ENCODE measurements around the gene GLB1L2.

DNA sequence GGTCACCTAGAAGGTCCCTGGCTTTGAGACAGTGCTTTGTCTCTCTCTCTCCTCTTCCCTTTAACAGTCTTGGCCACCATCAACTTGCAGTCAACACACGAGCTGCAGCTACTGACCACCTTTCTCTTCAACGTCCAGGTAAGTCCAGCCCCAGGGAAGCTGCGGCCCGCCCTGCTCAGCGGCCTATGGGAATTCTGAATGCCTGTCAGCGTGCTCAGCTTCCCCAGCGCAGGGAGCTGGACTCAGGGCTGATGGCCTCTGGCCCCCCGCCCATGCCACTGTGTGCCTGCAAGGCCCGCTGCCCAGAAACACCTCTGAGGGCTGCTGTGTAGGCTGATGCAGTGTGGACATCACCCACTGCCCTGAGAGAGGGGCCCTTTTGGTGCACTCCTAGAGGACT lies 32.5 kb downstream of the GLB1L2 start:
- TF ChIP-seq, protein P1, sequence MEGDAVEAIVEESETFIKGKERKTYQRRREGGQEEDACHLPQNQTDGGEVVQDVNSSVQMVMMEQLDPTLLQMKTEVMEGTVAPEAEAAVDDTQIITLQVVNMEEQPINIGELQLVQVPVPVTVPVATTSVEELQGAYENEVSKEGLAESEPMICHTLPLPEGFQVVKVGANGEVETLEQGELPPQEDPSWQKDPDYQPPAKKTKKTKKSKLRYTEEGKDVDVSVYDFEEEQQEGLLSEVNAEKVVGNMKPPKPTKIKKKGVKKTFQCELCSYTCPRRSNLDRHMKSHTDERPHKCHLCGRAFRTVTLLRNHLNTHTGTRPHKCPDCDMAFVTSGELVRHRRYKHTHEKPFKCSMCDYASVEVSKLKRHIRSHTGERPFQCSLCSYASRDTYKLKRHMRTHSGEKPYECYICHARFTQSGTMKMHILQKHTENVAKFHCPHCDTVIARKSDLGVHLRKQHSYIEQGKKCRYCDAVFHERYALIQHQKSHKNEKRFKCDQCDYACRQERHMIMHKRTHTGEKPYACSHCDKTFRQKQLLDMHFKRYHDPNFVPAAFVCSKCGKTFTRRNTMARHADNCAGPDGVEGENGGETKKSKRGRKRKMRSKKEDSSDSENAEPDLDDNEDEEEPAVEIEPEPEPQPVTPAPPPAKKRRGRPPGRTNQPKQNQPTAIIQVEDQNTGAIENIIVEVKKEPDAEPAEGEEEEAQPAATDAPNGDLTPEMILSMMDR (IDR thresholded peaks at IDR 0.05; ENCODE audit: low read depth, low read length) = no peak
- TF ChIP-seq EZH2phosphoT487 (IDR thresholded peaks at IDR 0.05; ENCODE audit: low read depth) = no peak
